ENCODE data around the gene IGF1R.
"Not testable (repeated sequence)": the region's sequence is repeated elsewhere in the genome, so short reads cannot be mapped to it uniquely, and the experiment has no call there.

Gene IGF1R

DNA sequence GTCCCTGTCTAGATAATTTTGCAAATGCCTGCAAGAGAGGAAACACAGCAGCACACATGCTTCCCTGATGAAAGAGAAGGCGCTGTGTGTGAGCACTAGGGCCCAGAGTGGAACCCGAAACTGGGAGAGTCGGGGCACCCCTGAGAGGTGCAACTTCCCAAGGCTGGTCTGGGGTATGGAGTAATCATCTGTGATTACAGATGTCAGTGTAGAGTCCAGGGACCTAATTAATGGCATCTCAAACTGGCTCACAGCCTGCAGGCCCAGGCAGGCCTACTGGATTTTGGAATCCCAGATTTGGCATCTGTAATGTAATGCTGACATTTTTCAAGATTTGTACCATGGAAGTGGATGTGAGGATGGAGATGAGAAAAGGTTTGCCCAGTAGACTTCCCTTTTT is 329.8 kb downstream of the IGF1R start:
- DNase-seq (ENCODE audit: low spot score in 2 of 2), result no peak
- no peaks in the 10 kb centered on the region for H3K36me3 Mint-ChIP-seq
- no peak overlapping the region for H3K27ac Mint-ChIP-seq
- H3K4me3 Mint-ChIP-seq, result no peak overlapping the region
- ATAC-seq, result no peak
- H3K4me1 Mint-ChIP-seq, result no peaks in the 10 kb centered on the region
- H3K9me3 Mint-ChIP-seq, result no peaks in the 10 kb centered on the region

- Mint-ChIP-seq H3K4me1 (no peaks in the 10 kb centered on the region), H3K9me3 (no peaks in the 10 kb centered on the region), H3K36me3 (no peaks in the 10 kb centered on the region), H3K27ac (no peak overlapping the region), H3K4me3 (no peak overlapping the region)
- ATAC-seq (no peak), DNase-seq (ENCODE audit: low spot score in 2 of 2) (no peak)
These were observed 332.5 kb downstream of the IGF1R start for GRCh38 chr15:98980899-98981228.

DNA sequence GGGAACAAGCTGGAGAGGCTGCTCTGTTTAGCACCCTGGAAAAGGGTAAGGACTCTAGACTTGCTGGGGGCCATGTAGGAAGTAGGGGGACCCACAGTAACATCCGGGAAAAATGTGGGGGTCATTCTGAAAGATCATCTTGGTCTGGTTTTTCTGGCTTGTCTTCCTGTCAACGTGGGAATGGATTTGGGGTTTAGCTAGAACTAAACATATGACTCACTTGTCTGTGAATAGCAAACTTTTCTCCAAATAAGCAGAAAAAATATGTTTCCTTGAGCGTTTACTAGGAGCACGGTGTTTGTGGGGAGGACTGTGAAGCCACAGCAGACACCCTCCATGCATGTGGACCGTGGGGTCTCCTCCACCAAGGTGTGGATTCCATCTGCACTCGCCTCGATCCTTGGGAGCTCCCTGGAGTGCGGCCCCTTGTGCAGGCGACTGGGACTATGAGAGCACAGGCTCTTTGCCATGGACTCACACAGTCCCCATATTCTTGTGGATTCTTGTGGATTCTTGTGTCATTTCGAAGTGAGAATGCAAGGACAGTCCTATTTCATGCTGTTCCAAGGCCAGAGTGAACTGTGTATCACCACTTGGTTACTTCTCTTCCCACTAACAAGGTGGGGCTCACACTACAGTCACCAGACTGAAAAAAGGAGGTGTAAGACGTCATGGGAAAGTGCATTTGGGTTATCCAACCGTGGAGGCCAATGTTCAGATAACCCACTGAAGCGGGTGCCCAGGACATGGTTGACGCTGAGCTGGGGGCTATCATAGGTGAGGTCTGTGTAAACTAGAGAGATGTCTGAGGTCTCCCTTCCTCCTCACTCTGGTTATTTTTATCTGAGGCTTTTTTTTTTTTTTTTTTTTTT is 333.7 kb downstream of the IGF1R start:
- Mint-ChIP-seq H3K27ac (no peak overlapping the region), H3K4me3 (no peak overlapping the region), H3K36me3 (no peaks in the 10 kb centered on the region), H3K4me1 (no peaks in the 10 kb centered on the region), H3K9me3 (peaks cover 4% of the 10 kb centered on the region)
- DNase-seq (ENCODE audit: low spot score in 2 of 2) (no peak), ATAC-seq (no peak)

DNA sequence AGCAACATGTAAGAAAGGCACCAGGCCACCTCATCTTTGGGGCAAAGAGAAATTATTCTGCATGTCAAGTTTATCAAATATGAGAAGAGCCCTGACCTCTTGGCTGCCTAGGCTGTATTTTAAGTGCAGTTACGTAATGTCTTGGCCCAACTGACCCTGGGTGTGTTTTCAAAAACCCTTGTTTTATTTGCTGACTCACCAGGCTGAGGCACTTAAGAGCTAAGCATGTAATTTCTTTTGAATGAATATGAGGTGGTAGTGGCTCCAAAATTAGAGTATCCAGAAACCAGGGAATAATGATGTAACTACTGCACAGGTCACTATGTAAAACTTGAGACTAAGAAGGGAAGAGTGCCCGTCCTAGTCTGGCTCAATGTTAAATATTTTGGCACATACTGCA is 335.0 kb downstream of the IGF1R start:
- H3K9me3 Mint-ChIP-seq, result peaks cover 4% of the 10 kb centered on the region
- H3K27ac Mint-ChIP-seq, result no peak overlapping the region
- H3K36me3 Mint-ChIP-seq, result no peaks in the 10 kb centered on the region
- no peaks in the 10 kb centered on the region for H3K4me1 Mint-ChIP-seq
- no peak for DNase-seq (ENCODE audit: low spot score in 2 of 2)
- no peak overlapping the region for H3K4me3 Mint-ChIP-seq
- no peak for ATAC-seq

- DNase-seq (ENCODE audit: low spot score in 2 of 2) (no peak), ATAC-seq (no peak)
- no peaks in the 10 kb centered on the region for H3K36me3 Mint-ChIP-seq
- H3K27ac Mint-ChIP-seq, result no peak overlapping the region
- H3K9me3 Mint-ChIP-seq, result peaks cover 4% of the 10 kb centered on the region
- no peaks in the 10 kb centered on the region for H3K4me1 Mint-ChIP-seq
- no peak overlapping the region for H3K4me3 Mint-ChIP-seq
These were observed 337.9 kb downstream of the IGF1R start for GRCh38 chr15:98986281-98986680.

- Mint-ChIP-seq H3K9me3 (peaks cover 5% of the 10 kb centered on the region), H3K27ac (no peak overlapping the region), H3K4me3 (no peak overlapping the region)
These were observed 346.6 kb downstream of the IGF1R start for GRCh38 chr15:98994892-98995291.

GRCh38 chr15:98996169-98996568 is 347.8 kb downstream of the IGF1R start:
- no peak overlapping the region for H3K27ac Mint-ChIP-seq
- ATAC-seq, result no peak

More at GRCh38 chr15:98994892-98995291, 346.6 kb downstream of the IGF1R start:
- no peak for ATAC-seq
- Mint-ChIP-seq H3K4me1 (no peaks in the 10 kb centered on the region), H3K36me3 (no peaks in the 10 kb centered on the region)
- no peak for DNase-seq (ENCODE audit: low spot score in 2 of 2)

GRCh38 chr15:98996624-98997023 is 348.3 kb downstream of the IGF1R start:
- Mint-ChIP-seq H3K36me3 (no peaks in the 10 kb centered on the region), H3K9me3 (peaks cover 7% of the 10 kb centered on the region), H3K4me1 (no peaks in the 10 kb centered on the region), H3K4me3 (no peak overlapping the region), H3K27ac (no peak overlapping the region)
- no peak for DNase-seq (ENCODE audit: low spot score in 2 of 2)
- ATAC-seq, result no peak

More at GRCh38 chr15:98996169-98996568, 347.8 kb downstream of the IGF1R start:
- H3K9me3 Mint-ChIP-seq, result peaks cover 7% of the 10 kb centered on the region
- H3K4me1 Mint-ChIP-seq, result no peaks in the 10 kb centered on the region
- no peak for DNase-seq (ENCODE audit: low spot score in 2 of 2)
- H3K4me3 Mint-ChIP-seq, result no peak overlapping the region
- no peaks in the 10 kb centered on the region for H3K36me3 Mint-ChIP-seq

- DNase-seq (ENCODE audit: low spot score in 2 of 2) (no peak), ATAC-seq (no peak)
- H3K4me3 Mint-ChIP-seq, result no peak overlapping the region
- no peaks in the 10 kb centered on the region for H3K4me1 Mint-ChIP-seq
- H3K27ac Mint-ChIP-seq, result no peak overlapping the region
- H3K9me3 Mint-ChIP-seq, result peaks cover 7% of the 10 kb centered on the region
- H3K36me3 Mint-ChIP-seq, result no peaks in the 10 kb centered on the region
These were observed 349.0 kb downstream of the IGF1R start for GRCh38 chr15:98997312-98997711.

GRCh38 chr15:98997755-98998154 is 349.4 kb downstream of the IGF1R start:
- Mint-ChIP-seq H3K4me3 (no peak overlapping the region), H3K4me1 (no peaks in the 10 kb centered on the region), H3K27ac (no peak overlapping the region), H3K9me3 (peaks cover 7% of the 10 kb centered on the region), H3K36me3 (no peaks in the 10 kb centered on the region)
- no peak for DNase-seq (ENCODE audit: low spot score in 2 of 2)
- ATAC-seq, result no peak

DNA sequence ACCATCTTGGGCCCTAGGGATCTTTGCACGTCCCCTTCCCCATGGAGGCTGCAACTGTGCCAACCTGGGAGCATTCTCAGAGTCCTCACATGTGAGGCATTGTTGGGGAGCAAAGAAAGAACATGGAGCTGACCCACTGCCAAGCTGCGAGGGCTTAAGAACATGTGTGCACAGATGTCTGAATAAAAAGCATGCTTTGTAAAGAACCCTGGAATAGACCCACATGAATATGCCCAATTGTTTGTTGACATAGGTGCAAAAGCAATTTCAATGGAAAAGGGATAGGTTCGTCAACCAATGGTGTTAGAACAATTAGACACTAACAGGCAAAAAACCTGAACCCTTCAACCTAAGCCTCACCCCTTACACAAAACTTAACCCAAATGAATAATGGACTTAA is 349.9 kb downstream of the IGF1R start:
- Mint-ChIP-seq H3K9me3 (peaks cover 7% of the 10 kb centered on the region), H3K4me1 (no peaks in the 10 kb centered on the region), H3K36me3 (no peaks in the 10 kb centered on the region), H3K27ac (no peak overlapping the region), H3K4me3 (no peak overlapping the region)
- DNase-seq (ENCODE audit: low spot score in 2 of 2) (no peak), ATAC-seq (no peak)

- Mint-ChIP-seq H3K36me3 (no peaks in the 10 kb centered on the region), H3K27ac (no peak overlapping the region), H3K4me3 (no peak overlapping the region), H3K9me3 (peaks cover 7% of the 10 kb centered on the region), H3K4me1 (no peaks in the 10 kb centered on the region)
- no peak for ATAC-seq
- no peak for DNase-seq (ENCODE audit: low spot score in 2 of 2)
These were observed 350.9 kb downstream of the IGF1R start for GRCh38 chr15:98999233-98999632.

- no peak for ATAC-seq
- Mint-ChIP-seq H3K9me3 (peaks cover 3% of the 10 kb centered on the region), H3K4me1 (no peaks in the 10 kb centered on the region), H3K27ac (no peak overlapping the region), H3K4me3 (no peak overlapping the region), H3K36me3 (no peaks in the 10 kb centered on the region)
- DNase-seq (ENCODE audit: low spot score in 2 of 2), result no peak
These were observed 353.9 kb downstream of the IGF1R start for GRCh38 chr15:99002226-99002625.

GRCh38 chr15:99003317-99003716 is 355.0 kb downstream of the IGF1R start:
- H3K4me1 Mint-ChIP-seq; H3K9me3 Mint-ChIP-seq; H3K4me3 Mint-ChIP-seq; DNase-seq (ENCODE audit: low spot score in 2 of 2); H3K36me3 Mint-ChIP-seq; H3K27ac Mint-ChIP-seq; ATAC-seq: not testable (repeated sequence)

GRCh38 chr15:99004998-99005974 is 356.9 kb downstream of the IGF1R start:
- not testable (repeated sequence) for ATAC-seq, H3K4me3 Mint-ChIP-seq

DNA sequence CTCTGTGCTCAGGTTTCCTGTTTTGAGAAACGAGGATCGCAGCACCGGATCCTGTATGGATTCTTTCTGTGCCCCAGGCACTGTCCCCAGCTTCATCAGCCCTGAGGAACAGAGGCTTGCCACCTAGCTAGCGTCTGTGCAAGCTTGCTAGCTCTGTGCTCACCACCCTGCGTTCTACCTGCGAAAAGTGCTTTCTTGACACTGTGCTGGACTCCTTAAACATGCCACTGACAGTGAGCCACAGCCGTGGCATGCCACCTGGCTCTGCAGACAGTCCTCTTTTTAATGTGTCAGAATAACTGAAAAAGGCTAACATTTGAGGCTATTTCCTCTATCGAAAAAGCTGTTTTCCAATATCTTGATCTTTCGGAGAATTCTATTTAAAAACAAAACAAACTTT is 357.8 kb downstream of the IGF1R start:
- no peaks in the 10 kb centered on the region for H3K9me3 Mint-ChIP-seq
- H3K4me3 Mint-ChIP-seq, result no peak overlapping the region
- H3K27ac Mint-ChIP-seq, result no peak overlapping the region
- no peak for ATAC-seq
- no peaks in the 10 kb centered on the region for H3K4me1 Mint-ChIP-seq
- H3K36me3 Mint-ChIP-seq, result no peaks in the 10 kb centered on the region
- no peak for DNase-seq (ENCODE audit: low spot score in 2 of 2)

More at GRCh38 chr15:99004998-99005974, 356.9 kb downstream of the IGF1R start:
- H3K4me1 Mint-ChIP-seq; H3K36me3 Mint-ChIP-seq; DNase-seq (ENCODE audit: low spot score in 2 of 2); H3K9me3 Mint-ChIP-seq; H3K27ac Mint-ChIP-seq: not testable (repeated sequence)
